OCI-LY3 (cell line): Measurements from ENCODE around the gene DGKB.

Source experiments
- CTCF ChIP-seq: fragments of 200-600, 300-600 bp; sonication (generic); IDR thresholded peaks from 2 replicates; pipeline ENCODE4 v1.5.1; 2014; ENCODE audit warnings: antibody characterized with exemption, low read length, low read depth
- EZH2phosphoT487 ChIP-seq: fragments of 200-600 bp; shearing (Covaris generic); IDR thresholded peaks from 2 replicates; pipeline ENCODE4 v1.6.1; 2018; ENCODE audit warnings: antibody characterized with exemption, mixed run types, low read depth

GRCh38 chr7:14376711-14377110, 525.8 kb downstream of the DGKB start:
- TF ChIP-seq CTCF (no peak), EZH2phosphoT487 (no peak)
